LNCaP clone FGC (cell line): ENCODE results near the gene RPS29.
"Not testable (repeated sequence)": the region's sequence is repeated elsewhere in the genome, so short reads cannot be mapped to it uniquely, and the experiment has no call there.

ENCODE experiments used
- DNase-seq: peaks from one replicate; pipeline ENCODE4 v3.0.0-alpha.2; 2011; ENCODE audit warnings: low read depth
- H3K4me3 ChIP-seq: 2 replicates; pipeline ENCODE4 v1.5.1; 2011; ENCODE audit warnings: mild to moderate bottlenecking, low read depth, low read length, control low read depth
- CTCF ChIP-seq: IDR thresholded peaks from 2 replicates; pipeline ENCODE4 v1.5.1; 2012; ENCODE audit warnings: mild to moderate bottlenecking; ENCODE audit not compliant: control insufficient read depth, insufficient read depth; ENCODE audit errors: extremely low read depth

RPS29 gene

GRCh38 chr14:49622022-49622607 is 35.9 kb upstream of the RPS29 start:
- H3K4me3 ChIP-seq, result peak overlapping the region; percentile 77
- TF ChIP-seq CTCF, result no peak
- DNase-seq, result no peak

- peak overlapping the region; percentile 77 for H3K4me3 ChIP-seq
- DNase-seq, result no peak
- TF ChIP-seq CTCF, result no peak
These were observed 35.1 kb upstream of the RPS29 start for GRCh38 chr14:49621114-49621881.

GRCh38 chr14:49620182-49621113 is 34.3 kb upstream of the RPS29 start, which contains the start of the genes MGAT2 and RPL36AL:
TSS of gene MGAT2 (plus strand) at chr14:49620799. CDS start at chr14:49621269, 470 bp downstream.
TSS of gene RPL36AL (minus strand) at chr14:49620626. CDS start at chr14:49619104, 1,522 bp downstream.
- 0 out of 2 replicates have a peak, but pooled peaks have one; percentile 18 for TF ChIP-seq CTCF
- DNase-seq, result peak; percentile 97
- peak within 1 kb of the TSS; percentile 77 for H3K4me3 ChIP-seq

- peak overlapping the region; percentile 77 for H3K4me3 ChIP-seq
- no peak for DNase-seq
- no peak for TF ChIP-seq CTCF
These were observed 33.5 kb upstream of the RPS29 start for GRCh38 chr14:49619730-49620129.

GRCh38 chr14:49619273-49619672 is 33.1 kb upstream of the RPS29 start:
- H3K4me3 ChIP-seq, result peak overlapping the region; percentile 77
- DNase-seq, result not testable (repeated sequence)

GRCh38 chr14:49617852-49618519 is 31.8 kb upstream of the RPS29 start:
- no peak for TF ChIP-seq CTCF
- DNase-seq, result no peak
- H3K4me3 ChIP-seq, result no peak overlapping the region
